ENCODE results near the gene AP4B1.

Gene AP4B1

GRCh38 chr1:113849072-113849471, 55.5 kb downstream of the AP4B1 start:
- peaks cover 25% of the 10 kb centered on the region for H3K36me3 Mint-ChIP-seq

GRCh38 chr1:113846391-113847035, 58.1 kb downstream of the AP4B1 start:
- DNase-seq (ENCODE audit: low spot score in 2 of 2) (no peak), ATAC-seq (ENCODE audit: low read depth) (no peak)
- Mint-ChIP-seq H3K9me3 (peaks cover 2% of the 10 kb centered on the region), H3K27ac (peak overlapping the region; percentile 0), H3K4me3 (no peak overlapping the region), H3K4me1 (peaks cover 6% of the 10 kb centered on the region), H3K27me3 (no peaks in the 10 kb centered on the region), H3K36me3 (peaks cover 29% of the 10 kb centered on the region)

More at GRCh38 chr1:113849072-113849471, 55.5 kb downstream of the AP4B1 start:
- DNase-seq (ENCODE audit: low spot score in 2 of 2), result no peak
- H3K27me3 Mint-ChIP-seq, result no peaks in the 10 kb centered on the region
- no peak overlapping the region for H3K27ac Mint-ChIP-seq
- H3K4me3 Mint-ChIP-seq, result no peak overlapping the region
- peaks cover 2% of the 10 kb centered on the region for H3K9me3 Mint-ChIP-seq
- ATAC-seq (ENCODE audit: low read depth), result no peak
- peaks cover 6% of the 10 kb centered on the region for H3K4me1 Mint-ChIP-seq
